ENCODE results near the gene MYH3.
A peak's percentile ranks its signal among the peaks of the same experiment; 100 is the strongest.

The MYH3 gene

GRCh38 chr17:10648956-10649355 is 8.2 kb downstream of the MYH3 start:
- DNase-seq, result no peak

GRCh38 chr17:10648381-10648780 is 8.7 kb downstream of the MYH3 start:
- no peak for DNase-seq

- DNase-seq, result no peak
Observed at GRCh38 chr17:10646392-10646990, 10.6 kb downstream of the MYH3 start.

GRCh38 chr17:10640475-10640874 is 16.6 kb downstream of the MYH3 start:
- no peak for DNase-seq

GRCh38 chr17:10638151-10638550 is 19.0 kb downstream of the MYH3 start:
- no peak for DNase-seq

GRCh38 chr17:10635290-10635689 is 21.8 kb downstream of the MYH3 start:
- no peak for DNase-seq

GRCh38 chr17:10633738-10634379 is 23.2 kb downstream of the MYH3 start:
- no peak for DNase-seq

- DNase-seq, result no peak
Observed at GRCh38 chr17:10631701-10632100, 25.4 kb downstream of the MYH3 start.

- no peak for DNase-seq
Observed at GRCh38 chr17:10631048-10631700, 25.9 kb downstream of the MYH3 start.

GRCh38 chr17:10629706-10630105 is 27.4 kb downstream of the MYH3 start:
- no peak for DNase-seq

- DNase-seq, result no peak
Observed at GRCh38 chr17:10628756-10629155, 28.4 kb downstream of the MYH3 start.

GRCh38 chr17:10626390-10626789 is 30.7 kb downstream of the MYH3 start:
- DNase-seq, result no peak

- no peak for DNase-seq
Observed at GRCh38 chr17:10624969-10625368, 32.1 kb downstream of the MYH3 start.

- DNase-seq, result no peak
Observed at GRCh38 chr17:10623737-10624338, 33.3 kb downstream of the MYH3 start.

- no peak for DNase-seq
Observed at GRCh38 chr17:10622617-10623485, 34.3 kb downstream of the MYH3 start.

- no peak for DNase-seq
Observed at GRCh38 chr17:10621397-10621796, 35.7 kb downstream of the MYH3 start.

- DNase-seq, result no peak
Observed at GRCh38 chr17:10620823-10621222, 36.3 kb downstream of the MYH3 start.

GRCh38 chr17:10618202-10618635 is 38.9 kb downstream of the MYH3 start:
- DNase-seq, result peak; percentile 1

GRCh38 chr17:10617120-10617505 is 40.0 kb downstream of the MYH3 start:
- no peak for DNase-seq

GRCh38 chr17:10616502-10617119 is 40.5 kb downstream of the MYH3 start:
- no peak for DNase-seq

- DNase-seq, result no peak
Observed at GRCh38 chr17:10614536-10615155, 42.5 kb downstream of the MYH3 start.

Measured in DMS79 (cell line).